HFF-Myc (cell line): ENCODE data around the gene PLD3.

ENCODE experiments used
- DNase-seq: peaks from one replicate; pipeline ENCODE4 v3.0.0-alpha.2; 2011; ENCODE audit warnings: low read depth; ENCODE audit errors: extremely low read depth
- H3K4me3 ChIP-seq: replicated peaks from 2 replicates; pipeline ENCODE4 v1.5.1; 2011; ENCODE audit warnings: low read depth, mild to moderate bottlenecking, control low read depth, low read length
- TF ChIP-seq, protein P1 (sequence below): IDR thresholded peaks from 2 replicates; pipeline ENCODE4 v1.5.1; 2012; ENCODE audit warnings: mild to moderate bottlenecking, low read depth, low read length, control low read depth; ENCODE audit errors: missing control alignments

PLD3 gene

GRCh38 chr19:40309666-40310065, 38.8 kb upstream of the PLD3 start:
- H3K4me3 ChIP-seq = no peak overlapping the region
- TF ChIP-seq, protein P1, sequence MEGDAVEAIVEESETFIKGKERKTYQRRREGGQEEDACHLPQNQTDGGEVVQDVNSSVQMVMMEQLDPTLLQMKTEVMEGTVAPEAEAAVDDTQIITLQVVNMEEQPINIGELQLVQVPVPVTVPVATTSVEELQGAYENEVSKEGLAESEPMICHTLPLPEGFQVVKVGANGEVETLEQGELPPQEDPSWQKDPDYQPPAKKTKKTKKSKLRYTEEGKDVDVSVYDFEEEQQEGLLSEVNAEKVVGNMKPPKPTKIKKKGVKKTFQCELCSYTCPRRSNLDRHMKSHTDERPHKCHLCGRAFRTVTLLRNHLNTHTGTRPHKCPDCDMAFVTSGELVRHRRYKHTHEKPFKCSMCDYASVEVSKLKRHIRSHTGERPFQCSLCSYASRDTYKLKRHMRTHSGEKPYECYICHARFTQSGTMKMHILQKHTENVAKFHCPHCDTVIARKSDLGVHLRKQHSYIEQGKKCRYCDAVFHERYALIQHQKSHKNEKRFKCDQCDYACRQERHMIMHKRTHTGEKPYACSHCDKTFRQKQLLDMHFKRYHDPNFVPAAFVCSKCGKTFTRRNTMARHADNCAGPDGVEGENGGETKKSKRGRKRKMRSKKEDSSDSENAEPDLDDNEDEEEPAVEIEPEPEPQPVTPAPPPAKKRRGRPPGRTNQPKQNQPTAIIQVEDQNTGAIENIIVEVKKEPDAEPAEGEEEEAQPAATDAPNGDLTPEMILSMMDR = no peak
- DNase-seq = no peak

DNA sequence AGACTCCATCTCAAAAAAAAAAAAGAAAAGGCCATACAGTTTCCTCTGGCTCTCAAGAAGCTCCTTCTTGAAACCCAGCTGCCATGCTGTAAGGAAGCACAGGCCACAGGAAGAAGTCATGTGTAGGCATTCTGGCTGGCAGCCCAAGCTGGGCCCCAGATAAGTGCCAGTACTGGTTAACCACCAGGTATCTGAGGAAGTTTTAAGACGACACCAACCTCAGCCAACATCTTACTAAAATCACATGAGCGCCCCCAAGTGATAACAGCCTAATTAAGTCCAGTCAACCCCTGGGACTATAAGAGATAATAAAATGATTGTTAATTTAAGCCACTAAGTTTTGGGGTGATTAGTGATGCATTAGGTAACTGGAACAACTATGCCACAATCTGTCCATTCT, 36.0 kb upstream of the PLD3 start:
- no peak for DNase-seq
- no peak overlapping the region for H3K4me3 ChIP-seq
- TF ChIP-seq, protein P1 = no peak

DNA sequence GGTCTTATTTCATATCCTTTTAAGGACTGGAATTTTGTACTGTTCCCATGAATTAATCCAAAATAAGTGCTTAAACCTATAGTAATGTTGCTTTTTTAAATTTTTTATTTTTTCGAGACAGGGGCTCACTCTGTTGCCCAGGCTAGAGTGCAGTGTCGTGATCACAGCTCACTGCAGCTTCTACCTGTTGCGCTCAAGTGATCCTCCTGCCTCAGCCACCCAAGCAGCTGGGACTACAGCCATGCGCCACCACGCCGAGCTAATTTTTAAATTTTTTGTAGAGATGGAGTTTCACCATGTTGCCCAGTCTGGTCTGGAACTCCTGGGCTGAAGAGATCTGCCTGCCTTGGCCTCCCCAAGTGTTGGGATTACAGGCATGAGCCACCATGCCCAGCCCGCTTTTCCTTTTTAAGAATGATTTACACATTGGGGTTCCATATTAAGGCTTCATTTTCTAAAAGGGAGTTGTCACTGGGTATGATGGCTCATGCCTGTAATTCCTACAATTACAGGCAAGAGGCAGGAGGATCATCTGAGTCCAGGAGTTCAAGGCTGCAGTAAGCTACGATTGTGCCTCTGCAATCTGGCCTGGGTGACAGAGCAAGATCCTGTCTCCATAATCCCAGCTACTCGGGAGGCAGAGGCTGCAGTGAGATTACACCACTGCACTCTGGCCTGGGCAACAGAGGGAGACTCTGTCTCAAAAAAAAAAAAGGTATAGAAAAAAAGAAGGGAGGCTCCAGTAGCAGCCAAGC, 35.1 kb upstream of the PLD3 start:
- TF ChIP-seq, protein P1 = no peak
- no peak overlapping the region for H3K4me3 ChIP-seq
- no peak for DNase-seq

DNA sequence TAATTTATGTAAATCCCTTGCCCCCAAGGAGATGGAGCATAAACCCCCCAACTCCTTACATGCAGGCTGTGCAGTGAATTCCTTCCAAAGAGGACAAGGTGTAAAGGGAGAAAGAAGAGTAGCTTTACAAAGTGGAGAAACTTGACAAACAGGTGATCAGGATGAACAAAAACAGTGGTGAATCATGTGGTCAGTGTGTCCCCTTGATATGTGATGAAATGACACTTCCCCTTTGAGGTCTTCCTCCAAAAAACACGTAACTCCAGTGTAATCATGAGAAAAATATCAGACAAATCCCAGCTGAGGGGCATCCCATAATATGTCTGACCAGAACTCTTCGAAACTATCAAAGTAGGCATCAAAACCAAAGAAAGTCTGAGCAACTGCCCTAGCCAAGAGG, 33.8 kb upstream of the PLD3 start:
- DNase-seq = no peak
- TF ChIP-seq, protein P1 = no peak
- no peak overlapping the region for H3K4me3 ChIP-seq

GRCh38 chr19:40315812-40316470, 32.6 kb upstream of the PLD3 start:
- DNase-seq = no peak
- TF ChIP-seq, protein P1 = no peak
- no peak overlapping the region for H3K4me3 ChIP-seq

GRCh38 chr19:40317338-40317737, 31.2 kb upstream of the PLD3 start:
- DNase-seq = no peak
- TF ChIP-seq, protein P1 = no peak
- no peak overlapping the region for H3K4me3 ChIP-seq
